ENCODE data around the gene IGSF22. TPM values are rescaled to one million over a fixed set of nuclear protein-coding genes. Genes with fewer than 3 reads are reported as not detected.

Gene IGSF22
- total RNA-seq (1 to 10 TPM; 2.1 to 3.7 (median 2.8) TPM), total RNA-seq (0.12 to 3.7 (median 1.5) reads per million in 29 experiments)
- total RNA-seq (2013): 1.4 TPM

- Mint-ChIP-seq H3K27me3 (peaks cover 0 to 2% of the 10 kb centered on the region in 2 donors), H3K4me3 (no peak within 1 kb of the TSS), H3K9me3 (no peaks in the 10 kb centered on the region), H3K4me1 (peaks cover 12% of the 10 kb centered on the region in 3 donors), H3K36me3 (no peaks in the 10 kb centered on the region), H3K27ac (no peak within 1 kb of the TSS)
- POLR2A ChIA-PET: interaction anchor here in 1 of 2 donors (0.5 kb wide), 1 partner anchor 247 kb away, joined by 4 read pairs; no protein-coding TSS in a partner anchor
- H3K9me3 ChIP-seq: no peaks in the 10 kb centered on the region
- peaks cover 0 to 21% of the 10 kb centered on the region in 2 experiments for H3K4me1 ChIP-seq (ENCODE audit: control insufficient read depth in 1 of 2, extremely low read depth in 1 of 2, insufficient read depth in 2 of 2, low read length in 2 of 2)
- no peak for ATAC-seq (replicated peaks in 1 of 4)
- 83% methylated on average over 4 of the region's 7 CpGs for WGBS (ENCODE audit: insufficient coverage)
- CTCF ChIA-PET: no interaction called here
- H3K36me3 ChIP-seq (ENCODE audit: control insufficient read depth in 2 of 2, extremely low read depth in 1 of 2, insufficient read depth in 1 of 2, low read length in 1 of 2): no peaks in the 10 kb centered on the region
- H3K4me3 ChIP-seq (ENCODE audit: control insufficient read depth in 1 of 2, extremely low read depth in 1 of 2, low read length in 1 of 2): no peak within 1 kb of the TSS
- H3K27me3 ChIP-seq (replicated peaks in 1 of 2; ENCODE audit: control insufficient read depth in 2 of 2, extremely low read depth in 1 of 2, insufficient read depth in 2 of 2, low read length in 1 of 2): peaks cover 0 to 12% of the 10 kb centered on the region in 2 experiments
- DNase-seq: no peak
- H3K27ac ChIP-seq (ENCODE audit: low read length): no peak within 1 kb of the TSS
Observed at GRCh38 chr11:18726040-18726439, at the start of gene IGSF22. Gene IGSF22 (minus strand): TSS chr11:18726188. CDS start chr11:18724236, 1,952 bp downstream.

GRCh38 chr11:18774801-18775200 is 48.8 kb upstream of the IGSF22 start:
- ChIA-PET POLR2A (no interaction called here), CTCF (interaction anchor here (0.8 to 1.1 kb wide), 2 partner anchors 10 to 234 kb away, joined by 3 read pairs; no protein-coding TSS in a partner anchor)
- Histone ChIP-seq H3K27ac (ENCODE audit: low read length) (no peak overlapping the region), H3K36me3 (ENCODE audit: control insufficient read depth in 2 of 2, extremely low read depth in 1 of 2, insufficient read depth in 1 of 2, low read length in 1 of 2) (no peaks in the 10 kb centered on the region), H3K9me3 (no peaks in the 10 kb centered on the region), H3K4me1 (ENCODE audit: control insufficient read depth in 1 of 2, extremely low read depth in 1 of 2, insufficient read depth in 2 of 2, low read length in 2 of 2) (peaks cover 0 to 7% of the 10 kb centered on the region in 2 experiments), H3K4me3 (ENCODE audit: control insufficient read depth in 1 of 2, extremely low read depth in 1 of 2, low read length in 1 of 2) (no peak overlapping the region), H3K27me3 (replicated peaks in 1 of 2; ENCODE audit: control insufficient read depth in 2 of 2, extremely low read depth in 1 of 2, insufficient read depth in 2 of 2, low read length in 1 of 2) (peaks cover 0 to 28% of the 10 kb centered on the region in 2 experiments)
- ATAC-seq (replicated peaks in 1 of 4) (no peak), DNase-seq (no peak)
- Mint-ChIP-seq H3K27ac (no peak overlapping the region), H3K9me3 (peaks cover 0 to 8% (median 3%) of the 10 kb centered on the region in 3 donors), H3K36me3 (no peaks in the 10 kb centered on the region), H3K27me3 (peaks cover 12 to 18% of the 10 kb centered on the region in 2 donors), H3K4me3 (no peak overlapping the region), H3K4me1 (peaks cover 9 to 11% (median 11%) of the 10 kb centered on the region in 3 donors)
- 89% methylated on average over 7 of the region's 7 CpGs for WGBS (ENCODE audit: insufficient coverage)

GRCh38 chr11:18773681-18774080 is 47.7 kb upstream of the IGSF22 start:
- ATAC-seq (replicated peaks in 1 of 4): no peak
- no peaks in the 10 kb centered on the region for H3K36me3 Mint-ChIP-seq
- DNase-seq: no peak
- peaks cover 4 to 6% (median 5%) of the 10 kb centered on the region in 3 donors for H3K4me1 Mint-ChIP-seq
- peaks cover 12 to 18% of the 10 kb centered on the region in 2 donors for H3K27me3 Mint-ChIP-seq
- Histone ChIP-seq H3K27me3 (replicated peaks in 1 of 2; ENCODE audit: control insufficient read depth in 2 of 2, extremely low read depth in 1 of 2, insufficient read depth in 2 of 2, low read length in 1 of 2) (peaks cover 0 to 30% of the 10 kb centered on the region in 2 experiments), H3K4me3 (ENCODE audit: control insufficient read depth in 1 of 2, extremely low read depth in 1 of 2, low read length in 1 of 2) (no peak overlapping the region), H3K27ac (ENCODE audit: low read length) (no peak overlapping the region), H3K36me3 (ENCODE audit: control insufficient read depth in 2 of 2, extremely low read depth in 1 of 2, insufficient read depth in 1 of 2, low read length in 1 of 2) (no peaks in the 10 kb centered on the region), H3K4me1 (ENCODE audit: control insufficient read depth in 1 of 2, extremely low read depth in 1 of 2, insufficient read depth in 2 of 2, low read length in 2 of 2) (peaks cover 0 to 3% of the 10 kb centered on the region in 2 experiments), H3K9me3 (no peaks in the 10 kb centered on the region)
- no peak overlapping the region for H3K4me3 Mint-ChIP-seq
- WGBS (ENCODE audit: insufficient coverage): 58% methylated on average over 3 of the region's 3 CpGs
- POLR2A ChIA-PET: no interaction called here
- CTCF ChIA-PET: interaction anchor here (0.6 to 1.1 kb wide), 2 partner anchors 9 to 233 kb away, joined by 3 read pairs; no protein-coding TSS in a partner anchor
- H3K27ac Mint-ChIP-seq: no peak overlapping the region
- peaks cover 0 to 4% (median 3%) of the 10 kb centered on the region in 3 donors for H3K9me3 Mint-ChIP-seq

- Mint-ChIP-seq H3K36me3 (no peaks in the 10 kb centered on the region), H3K27ac (no peak overlapping the region), H3K27me3 (peaks cover 12 to 18% of the 10 kb centered on the region in 2 donors), H3K4me1 (no peaks in the 10 kb centered on the region), H3K9me3 (no peaks in the 10 kb centered on the region), H3K4me3 (no peak overlapping the region)
- Histone ChIP-seq H3K36me3 (ENCODE audit: control insufficient read depth in 2 of 2, extremely low read depth in 1 of 2, insufficient read depth in 1 of 2, low read length in 1 of 2) (no peaks in the 10 kb centered on the region), H3K9me3 (no peaks in the 10 kb centered on the region), H3K27me3 (replicated peaks in 1 of 2; ENCODE audit: control insufficient read depth in 2 of 2, extremely low read depth in 1 of 2, insufficient read depth in 2 of 2, low read length in 1 of 2) (peaks cover 0 to 30% of the 10 kb centered on the region in 2 experiments), H3K4me3 (ENCODE audit: control insufficient read depth in 1 of 2, extremely low read depth in 1 of 2, low read length in 1 of 2) (no peak overlapping the region), H3K4me1 (ENCODE audit: control insufficient read depth in 1 of 2, extremely low read depth in 1 of 2, insufficient read depth in 2 of 2, low read length in 2 of 2) (no peaks in the 10 kb centered on the region), H3K27ac (ENCODE audit: low read length) (no peak overlapping the region)
- DNase-seq (no peak), ATAC-seq (replicated peaks in 1 of 4) (no peak)
- ChIA-PET CTCF (no interaction called here), POLR2A (no interaction called here)
- WGBS (ENCODE audit: insufficient coverage): 84% methylated on average over 6 of the region's 8 CpGs
Observed at GRCh38 chr11:18773104-18773503, 47.1 kb upstream of the IGSF22 start.

- WGBS (ENCODE audit: insufficient coverage): 38% methylated on average over 4 of the region's 5 CpGs
- Histone ChIP-seq H3K36me3 (ENCODE audit: control insufficient read depth in 2 of 2, extremely low read depth in 1 of 2, insufficient read depth in 1 of 2, low read length in 1 of 2) (no peaks in the 10 kb centered on the region), H3K27ac (ENCODE audit: low read length) (no peak overlapping the region), H3K27me3 (replicated peaks in 1 of 2; ENCODE audit: control insufficient read depth in 2 of 2, extremely low read depth in 1 of 2, insufficient read depth in 2 of 2, low read length in 1 of 2) (peaks cover 0 to 30% of the 10 kb centered on the region in 2 experiments), H3K9me3 (no peaks in the 10 kb centered on the region), H3K4me1 (ENCODE audit: control insufficient read depth in 1 of 2, extremely low read depth in 1 of 2, insufficient read depth in 2 of 2, low read length in 2 of 2) (no peaks in the 10 kb centered on the region), H3K4me3 (ENCODE audit: control insufficient read depth in 1 of 2, extremely low read depth in 1 of 2, low read length in 1 of 2) (no peak overlapping the region)
- no peak for ATAC-seq (replicated peaks in 1 of 4)
- Mint-ChIP-seq H3K36me3 (no peaks in the 10 kb centered on the region), H3K4me3 (no peak overlapping the region), H3K27me3 (peaks cover 12 to 18% of the 10 kb centered on the region in 2 donors), H3K4me1 (no peaks in the 10 kb centered on the region), H3K9me3 (no peaks in the 10 kb centered on the region), H3K27ac (no peak overlapping the region)
- ChIA-PET POLR2A (no interaction called here), CTCF (interaction anchor here in 1 of 2 donors (0.9 to 1.5 kb wide), 2 partner anchors 10 to 14 kb away, joined by 3 to 5 read pairs; no protein-coding TSS in a partner anchor)
- DNase-seq: no peak
Observed at GRCh38 chr11:18772211-18772610, 46.2 kb upstream of the IGSF22 start.

- Histone ChIP-seq H3K27ac (ENCODE audit: low read length) (no peak overlapping the region), H3K9me3 (no peaks in the 10 kb centered on the region), H3K4me1 (ENCODE audit: control insufficient read depth in 1 of 2, extremely low read depth in 1 of 2, insufficient read depth in 2 of 2, low read length in 2 of 2) (no peaks in the 10 kb centered on the region), H3K36me3 (ENCODE audit: control insufficient read depth in 2 of 2, extremely low read depth in 1 of 2, insufficient read depth in 1 of 2, low read length in 1 of 2) (no peaks in the 10 kb centered on the region), H3K27me3 (replicated peaks in 1 of 2; ENCODE audit: control insufficient read depth in 2 of 2, extremely low read depth in 1 of 2, insufficient read depth in 2 of 2, low read length in 1 of 2) (peaks cover 0 to 30% of the 10 kb centered on the region in 2 experiments), H3K4me3 (ENCODE audit: control insufficient read depth in 1 of 2, extremely low read depth in 1 of 2, low read length in 1 of 2) (no peak overlapping the region)
- Mint-ChIP-seq H3K4me3 (no peak overlapping the region), H3K36me3 (no peaks in the 10 kb centered on the region), H3K27ac (no peak overlapping the region), H3K9me3 (no peaks in the 10 kb centered on the region), H3K4me1 (no peaks in the 10 kb centered on the region), H3K27me3 (peaks cover 12 to 18% of the 10 kb centered on the region in 2 donors)
- WGBS (ENCODE audit: insufficient coverage): 76% methylated on average over 7 of the region's 13 CpGs
- ChIA-PET POLR2A (no interaction called here), CTCF (interaction anchor here in 1 of 2 donors (0.9 to 1.5 kb wide), 2 partner anchors 9 to 13 kb away, joined by 3 to 5 read pairs; no protein-coding TSS in a partner anchor)
- no peak for DNase-seq
- ATAC-seq (replicated peaks in 1 of 4): no peak
Observed at GRCh38 chr11:18771266-18772035, 45.5 kb upstream of the IGSF22 start.
